LNCAP (cell line): ENCODE measurements around the gene UNC5B.

Experiments used
- CTCF ChIP-seq: fragments of 450-650 bp; IDR thresholded peaks from 2 replicates; pipeline ENCODE4 v1.5.1; 2017; ENCODE audit warnings: mild to moderate bottlenecking

The UNC5B gene

GRCh38 chr10:71289421-71290130, 77.2 kb downstream of the UNC5B start:
- no peak for TF ChIP-seq CTCF

- no peak for TF ChIP-seq CTCF
These were observed 78.0 kb downstream of the UNC5B start for GRCh38 chr10:71290331-71290730.

GRCh38 chr10:71290806-71291527, 78.6 kb downstream of the UNC5B start:
- TF ChIP-seq CTCF: no peak

GRCh38 chr10:71291528-71291900, 79.1 kb downstream of the UNC5B start:
- TF ChIP-seq CTCF: no peak

GRCh38 chr10:71292624-71293445, 80.5 kb downstream of the UNC5B start:
- no peak for TF ChIP-seq CTCF

GRCh38 chr10:71293446-71294084, 81.2 kb downstream of the UNC5B start:
- TF ChIP-seq CTCF: no peak

- no peak for TF ChIP-seq CTCF
These were observed 81.8 kb downstream of the UNC5B start for GRCh38 chr10:71294091-71294561.
